GM12891 (cell line): ENCODE data around the gene AHSG.

Experiments used
- DNase-seq: peaks from one replicate; pipeline ENCODE4 v3.0.0; 2011; ENCODE audit warnings: low spot score; ENCODE audit not compliant: insufficient read length
- FAIRE-seq: peaks from 2 replicates; lab custom pipeline; 2011; peaks lifted over from hg19 to GRCh38; lab: Jason Lieb, UNC
- PAX5 ChIP-seq: IDR thresholded peaks from 2 replicates; pipeline ENCODE4 v1.6.1; 2011; ENCODE audit warnings: low read length, moderate library complexity, mild to moderate bottlenecking; ENCODE audit not compliant: insufficient read depth, severe bottlenecking
- POLR2A ChIP-seq: IDR thresholded peaks from 2 replicates; pipeline ENCODE4 v1.6.1; 2011; ENCODE audit warnings: low read depth, low read length, control low read depth
- POLR2AphosphoS5 ChIP-seq: IDR thresholded peaks from 2 replicates; pipeline ENCODE4 v1.6.1; 2011; ENCODE audit warnings: low read depth, low read length, control low read depth
- POU2F2 ChIP-seq: IDR thresholded peaks from 2 replicates; pipeline ENCODE4 v1.6.1; 2011; ENCODE audit warnings: low read depth, mild to moderate bottlenecking, control low read depth, low read length, moderate library complexity
- SPI1 ChIP-seq: IDR thresholded peaks from 2 replicates; pipeline ENCODE4 v1.6.1; 2011; ENCODE audit warnings: low read depth, low read length, control low read depth
- TAF1 ChIP-seq: IDR thresholded peaks from 2 replicates; pipeline ENCODE4 v1.6.1; 2011; ENCODE audit warnings: low read depth, low read length, control low read depth

AHSG gene

GRCh38 chr3:186670155-186670554 lies 57.3 kb downstream of the AHSG start:
- no peak for FAIRE-seq
- TF ChIP-seq POU2F2 (no peak), POLR2AphosphoS5 (no peak), PAX5 (no peak), POLR2A (no peak), TAF1 (no peak), SPI1 (no peak)
- DNase-seq = no peak
